Measurements from ENCODE around the gene ITGB2. TPM values are rescaled to one million over a fixed set of nuclear protein-coding genes. Genes with fewer than 3 reads are reported as not detected.

ITGB2 gene
- total RNA-seq, 1 donor from 2014 or later, result 0.91 TPM

- Mint-ChIP-seq H3K4me3 (ENCODE audit: unreplicated experiment) (peak overlapping the region; percentile 83), H3K9me3 (ENCODE audit: unreplicated experiment) (peaks cover 17% of the 10 kb centered on the region), H3K36me3 (ENCODE audit: unreplicated experiment) (no peaks in the 10 kb centered on the region), H3K27ac (ENCODE audit: unreplicated experiment) (peak overlapping the region; percentile 99), H3K4me1 (ENCODE audit: low read depth, unreplicated experiment) (peaks cover 65% of the 10 kb centered on the region), H3K27me3 (ENCODE audit: unreplicated experiment) (peaks cover 17% of the 10 kb centered on the region)
- DNase-seq, result no peak
- no peak for TF ChIP-seq CTCF (IDR thresholded peaks at IDR 0.05; ENCODE audit: partially characterized antibody, unreplicated experiment)
Measured at GRCh38 chr21:44867999-44868700, 52.5 kb downstream of the ITGB2 start.

GRCh38 chr21:44867464-44867863 is 53.2 kb downstream of the ITGB2 start:
- peak overlapping the region; percentile 99 for H3K27ac Mint-ChIP-seq (ENCODE audit: unreplicated experiment)
- H3K27me3 Mint-ChIP-seq (ENCODE audit: unreplicated experiment), result peaks cover 16% of the 10 kb centered on the region
- H3K36me3 Mint-ChIP-seq (ENCODE audit: unreplicated experiment), result no peaks in the 10 kb centered on the region
- peaks cover 14% of the 10 kb centered on the region for H3K9me3 Mint-ChIP-seq (ENCODE audit: unreplicated experiment)
- H3K4me3 Mint-ChIP-seq (ENCODE audit: unreplicated experiment), result peak overlapping the region; percentile 83
- no peak for TF ChIP-seq CTCF (IDR thresholded peaks at IDR 0.05; ENCODE audit: partially characterized antibody, unreplicated experiment)
- peaks cover 68% of the 10 kb centered on the region for H3K4me1 Mint-ChIP-seq (ENCODE audit: low read depth, unreplicated experiment)
- peak; percentile 21 for DNase-seq

- TF ChIP-seq CTCF (IDR thresholded peaks at IDR 0.05; ENCODE audit: partially characterized antibody, unreplicated experiment), result no peak
- Mint-ChIP-seq H3K4me1 (ENCODE audit: low read depth, unreplicated experiment) (peaks cover 67% of the 10 kb centered on the region), H3K27ac (ENCODE audit: unreplicated experiment) (peak overlapping the region; percentile 99), H3K27me3 (ENCODE audit: unreplicated experiment) (peaks cover 16% of the 10 kb centered on the region), H3K9me3 (ENCODE audit: unreplicated experiment) (peaks cover 13% of the 10 kb centered on the region), H3K36me3 (ENCODE audit: unreplicated experiment) (no peaks in the 10 kb centered on the region), H3K4me3 (ENCODE audit: unreplicated experiment) (peak overlapping the region; percentile 83)
- peak; percentile 63 for DNase-seq
Measured at GRCh38 chr21:44866780-44867179, 53.9 kb downstream of the ITGB2 start.

- Mint-ChIP-seq H3K36me3 (ENCODE audit: unreplicated experiment) (no peaks in the 10 kb centered on the region), H3K4me3 (ENCODE audit: unreplicated experiment) (peak overlapping the region; percentile 83), H3K27ac (ENCODE audit: unreplicated experiment) (peak overlapping the region; percentile 99), H3K27me3 (ENCODE audit: unreplicated experiment) (peaks cover 14% of the 10 kb centered on the region), H3K9me3 (ENCODE audit: unreplicated experiment) (peaks cover 21% of the 10 kb centered on the region), H3K4me1 (ENCODE audit: low read depth, unreplicated experiment) (peaks cover 68% of the 10 kb centered on the region)
- peak; percentile 9 for DNase-seq
- TF ChIP-seq CTCF (IDR thresholded peaks at IDR 0.05; ENCODE audit: partially characterized antibody, unreplicated experiment), result no peak
Measured at GRCh38 chr21:44865561-44866280, 55.0 kb downstream of the ITGB2 start.

All from glutamatergic neuron (in vitro differentiated cells).